GM12875 (cell line): ENCODE measurements around the gene TECR.
A peak's percentile ranks its signal among the peaks of the same experiment; 100 is the strongest.
"Not testable (repeated sequence)": the region's sequence is repeated elsewhere in the genome, so short reads cannot be mapped to it uniquely, and the experiment has no call there.

ENCODE experiments used
- H3K4me3 ChIP-seq: one replicate; pipeline ENCODE4 v1.5.1; 2011; ENCODE audit warnings: low read depth, low read length, control low read depth
- TF ChIP-seq, protein P1 (sequence below): IDR thresholded peaks from 2 replicates; pipeline ENCODE4 v1.5.1; 2011; ENCODE audit warnings: low read depth, mild to moderate bottlenecking, control low read depth, inconsistent platforms, low read length, moderate library complexity, borderline replicate concordance; ENCODE audit not compliant: insufficient read depth

TECR gene

DNA sequence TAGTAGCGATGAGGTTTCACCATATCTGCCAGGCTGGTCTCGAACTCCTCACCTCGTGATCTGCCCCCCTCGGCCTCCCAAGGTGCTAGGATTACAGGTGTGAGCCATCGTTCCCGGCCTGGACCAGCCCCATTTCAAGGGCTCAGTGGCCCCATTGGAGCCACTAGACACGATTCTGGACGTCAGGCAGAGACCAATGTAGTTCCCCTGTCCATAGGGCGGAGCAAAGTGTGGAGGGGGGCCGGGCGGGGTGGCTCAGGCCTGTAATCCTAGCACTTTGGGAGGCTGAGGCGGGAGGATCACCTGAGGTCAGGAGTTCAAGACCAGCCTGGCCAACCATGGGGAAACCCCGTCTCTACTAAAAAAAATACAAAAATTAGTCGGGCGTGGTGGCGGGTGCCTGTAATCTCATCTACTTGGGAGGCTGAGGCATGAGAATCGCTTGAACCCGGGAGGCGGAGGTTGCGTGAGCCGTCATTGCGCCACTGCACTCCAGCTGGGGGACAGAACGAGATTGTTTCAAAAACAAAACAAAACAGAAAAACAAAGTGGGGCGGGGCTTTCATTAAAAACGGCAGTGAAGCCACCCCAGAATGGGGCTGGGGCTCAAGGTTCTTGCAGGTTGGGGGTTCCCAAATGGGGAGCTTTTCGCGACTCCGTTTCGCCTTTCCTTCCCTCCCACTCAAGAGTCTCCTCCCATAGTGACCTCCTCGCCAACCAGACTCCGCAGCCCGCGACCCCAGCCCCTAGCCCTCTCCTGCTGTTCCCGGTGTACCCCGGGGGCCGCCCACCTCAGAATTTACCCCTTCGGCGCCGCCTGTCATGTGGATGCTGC is 758 bp upstream of the TECR start:
- H3K4me3 ChIP-seq, result peak overlapping the region; percentile 39
- TF ChIP-seq, protein P1, sequence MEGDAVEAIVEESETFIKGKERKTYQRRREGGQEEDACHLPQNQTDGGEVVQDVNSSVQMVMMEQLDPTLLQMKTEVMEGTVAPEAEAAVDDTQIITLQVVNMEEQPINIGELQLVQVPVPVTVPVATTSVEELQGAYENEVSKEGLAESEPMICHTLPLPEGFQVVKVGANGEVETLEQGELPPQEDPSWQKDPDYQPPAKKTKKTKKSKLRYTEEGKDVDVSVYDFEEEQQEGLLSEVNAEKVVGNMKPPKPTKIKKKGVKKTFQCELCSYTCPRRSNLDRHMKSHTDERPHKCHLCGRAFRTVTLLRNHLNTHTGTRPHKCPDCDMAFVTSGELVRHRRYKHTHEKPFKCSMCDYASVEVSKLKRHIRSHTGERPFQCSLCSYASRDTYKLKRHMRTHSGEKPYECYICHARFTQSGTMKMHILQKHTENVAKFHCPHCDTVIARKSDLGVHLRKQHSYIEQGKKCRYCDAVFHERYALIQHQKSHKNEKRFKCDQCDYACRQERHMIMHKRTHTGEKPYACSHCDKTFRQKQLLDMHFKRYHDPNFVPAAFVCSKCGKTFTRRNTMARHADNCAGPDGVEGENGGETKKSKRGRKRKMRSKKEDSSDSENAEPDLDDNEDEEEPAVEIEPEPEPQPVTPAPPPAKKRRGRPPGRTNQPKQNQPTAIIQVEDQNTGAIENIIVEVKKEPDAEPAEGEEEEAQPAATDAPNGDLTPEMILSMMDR, result no peak

DNA sequence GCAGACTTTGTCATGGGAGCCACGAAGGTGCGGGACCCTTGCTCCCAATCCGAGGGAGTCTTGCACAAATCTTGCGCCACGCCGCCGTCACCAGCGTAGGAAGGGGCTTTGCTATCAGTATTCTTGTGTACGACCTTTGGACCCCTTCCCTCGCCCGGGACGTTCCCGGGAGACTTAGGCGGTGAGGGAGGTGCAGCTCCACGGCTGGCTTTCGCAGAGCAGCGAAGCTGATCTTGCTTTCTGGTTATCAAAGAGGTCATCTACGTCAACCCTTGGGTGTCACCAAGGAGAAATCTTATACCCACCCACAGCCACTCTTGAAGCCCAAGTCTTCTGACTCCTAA is 583 bp downstream of the TECR start:
- TF ChIP-seq, protein P1, result no peak
- H3K4me3 ChIP-seq, result peak overlapping the region; percentile 90

DNA sequence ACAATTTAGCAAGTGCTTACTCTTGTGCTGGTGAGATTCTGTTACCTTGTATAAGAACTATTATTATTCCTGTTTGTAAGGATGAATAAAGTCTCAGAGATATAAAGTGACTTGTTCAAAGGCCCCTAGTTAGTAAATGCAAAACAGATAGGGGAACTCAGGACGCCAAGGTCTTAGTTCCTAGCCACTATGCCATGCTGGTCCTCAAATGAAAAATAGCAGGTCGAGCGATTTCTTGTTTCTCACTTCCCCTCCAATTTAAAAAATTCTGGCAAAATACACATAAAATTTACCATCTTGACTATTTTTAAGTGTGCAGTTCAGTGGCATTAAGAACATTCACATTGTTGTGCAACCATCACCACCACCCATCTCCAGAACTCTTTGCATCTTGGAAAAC is 1.1 kb downstream of the TECR start:
- H3K4me3 ChIP-seq, result no peak overlapping the region

DNA sequence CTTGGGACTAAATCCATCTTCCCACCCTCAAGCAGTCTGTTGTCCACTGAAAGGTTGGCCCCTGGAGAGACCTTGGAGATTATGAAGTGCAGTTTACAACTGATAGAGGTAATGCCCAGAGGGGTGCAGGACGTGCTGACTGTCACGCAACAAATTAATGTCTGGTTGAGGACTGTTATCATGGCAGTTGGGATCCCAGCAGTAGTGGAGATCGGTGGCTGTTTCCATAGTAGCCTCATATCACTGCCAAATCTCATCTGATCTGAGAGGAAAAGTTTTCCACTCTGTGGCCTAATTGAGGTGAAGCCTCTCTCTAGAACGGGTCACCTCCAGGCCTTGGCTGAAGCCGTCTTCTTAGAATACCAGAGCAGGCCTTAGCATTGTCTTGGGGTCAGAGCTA is 4.1 kb downstream of the TECR start:
- H3K4me3 ChIP-seq, result no peak overlapping the region
- TF ChIP-seq, protein P1, result no peak

More for the DNA sequence above, 1.1 kb downstream of the TECR start:
- TF ChIP-seq, protein P1, result no peak

DNA sequence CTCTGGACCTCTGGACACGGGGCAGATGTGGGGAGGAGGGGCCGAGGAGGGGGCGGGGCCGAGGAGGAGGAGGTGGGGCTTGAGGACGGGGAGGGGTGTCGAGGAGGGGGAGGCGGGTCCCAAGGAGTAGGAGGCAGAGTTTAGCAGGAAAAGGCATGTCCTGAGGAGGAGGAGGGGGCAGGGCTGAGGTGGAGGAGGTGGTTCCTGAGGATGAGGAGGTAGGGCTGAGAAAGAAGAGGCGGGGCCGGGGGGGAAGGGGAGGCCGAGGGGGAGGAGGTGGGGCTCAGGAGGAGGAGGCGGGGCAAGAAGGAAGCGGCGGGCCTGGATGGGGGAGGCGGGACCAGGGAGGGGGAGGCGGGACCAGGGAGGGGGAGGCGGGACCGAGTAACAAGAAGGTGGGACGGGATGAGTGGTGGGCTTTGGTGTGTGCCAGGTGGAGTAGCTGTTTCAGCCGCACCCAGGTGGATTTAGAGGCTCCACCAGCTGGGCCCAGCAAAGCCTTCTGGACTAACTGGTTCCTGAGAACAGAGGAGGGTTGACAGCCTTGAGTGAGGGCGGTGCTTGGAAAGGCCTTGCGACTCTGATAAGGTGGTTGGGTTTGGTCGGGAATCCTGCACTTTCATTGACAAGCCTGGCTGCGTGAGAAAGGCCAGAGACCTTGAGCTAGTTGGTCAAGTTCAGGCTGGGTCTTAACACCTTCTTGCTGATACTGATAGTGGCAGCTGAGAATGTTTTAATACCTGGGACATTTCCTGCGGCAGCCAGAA is 7.7 kb downstream of the TECR start:
- H3K4me3 ChIP-seq, result no peak overlapping the region
- TF ChIP-seq, protein P1, result no peak

DNA sequence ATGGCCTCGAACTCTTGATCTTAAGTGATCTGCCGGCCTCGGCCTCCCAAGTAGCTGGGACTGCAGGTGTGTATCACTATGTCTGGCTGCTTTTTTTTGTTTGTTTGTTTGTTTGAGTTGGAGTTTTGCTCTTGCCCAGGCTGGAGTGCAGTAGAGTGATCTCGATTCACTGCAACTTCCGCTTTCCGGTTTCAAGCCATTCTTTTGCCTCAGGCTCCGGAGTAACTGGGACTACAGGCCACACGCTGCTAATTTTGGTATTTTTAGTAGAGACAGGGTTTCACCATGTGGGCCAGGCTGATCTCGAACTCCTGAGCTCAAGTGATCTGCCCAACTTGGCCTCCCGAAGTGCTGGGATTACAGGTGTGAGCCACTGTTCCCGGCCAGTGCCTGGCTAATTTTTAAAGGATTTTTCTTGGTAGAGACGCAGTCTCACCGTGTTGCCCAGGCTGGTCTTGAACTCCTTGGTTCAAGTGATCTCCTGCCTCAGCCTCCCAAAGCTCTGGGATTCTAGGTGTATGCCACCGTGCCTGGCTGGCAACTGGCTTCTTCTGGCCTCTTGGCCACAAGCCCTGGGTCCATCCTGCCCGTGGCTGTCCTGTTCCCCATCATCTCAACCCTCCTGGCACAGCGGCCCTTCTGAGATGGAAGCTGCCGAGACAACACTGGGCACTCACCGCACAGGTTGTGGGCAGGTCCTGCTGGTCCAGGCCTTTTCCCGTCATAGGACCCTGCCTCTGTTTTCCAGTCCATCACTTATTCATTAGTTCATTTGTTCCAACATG is 11.5 kb downstream of the TECR start:
- H3K4me3 ChIP-seq, result no peak overlapping the region
- TF ChIP-seq, protein P1, result no peak

DNA sequence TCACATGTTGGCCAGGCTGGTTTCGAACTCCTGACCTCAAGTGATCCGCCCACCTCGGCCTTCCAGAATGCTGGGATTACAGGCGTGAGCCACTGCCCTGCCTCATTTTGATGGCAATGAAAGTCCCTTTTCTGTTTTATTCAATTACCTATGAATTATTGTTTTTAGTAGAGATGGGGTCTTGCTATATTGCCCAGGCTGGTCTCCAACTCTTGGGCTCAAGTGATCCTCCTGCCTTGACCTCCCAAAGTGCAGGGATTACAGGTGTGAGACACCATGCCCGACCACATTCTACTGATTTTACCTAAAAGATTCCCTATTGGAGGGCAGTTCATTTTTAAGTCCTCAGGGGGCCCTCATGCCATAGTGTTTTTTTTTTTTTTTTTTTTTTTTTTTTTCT is 12.6 kb downstream of the TECR start:
- not testable (repeated sequence) for H3K4me3 ChIP-seq
